Vagina (tissue), 2 donors: Measurements from ENCODE around the gene HEMK1. TPM values are rescaled to one million over a fixed set of nuclear protein-coding genes. Genes with fewer than 3 reads are reported as not detected.
A peak's percentile ranks its signal among the peaks of the same experiment; 100 is the strongest.

ENCODE experiments used
- DNase-seq, 2 donors: peaks; one replicate each; pipeline ENCODE4 v3.0.0-alpha.2; 2017; ENCODE audit errors: extremely low spot score in 2 of 2
- H3K27ac ChIP-seq: fragments of 200-600 bp; sonication (generic); one replicate; pipeline ENCODE4 v1.5.1; 2019
- H3K27me3 ChIP-seq: fragments of 200-600 bp; sonication (generic); one replicate; pipeline ENCODE4 v1.5.1; 2019
- H3K36me3 ChIP-seq, 2 donors: fragments of 200-600 bp; sonication (generic); one replicate each; pipeline ENCODE4 v1.5.1; 2017 to 2019
- H3K4me1 ChIP-seq: fragments of 200-600 bp; sonication (generic); one replicate; pipeline ENCODE4 v1.5.1; 2019
- H3K4me3 ChIP-seq, 2 donors: fragments of 200-600 bp; sonication (generic); 1 replicate in 1 of 2; 2 replicates in 1 of 2; pipeline ENCODE4 v1.5.1; 2016 to 2019
- H3K9me3 ChIP-seq: fragments of 200-600 bp; sonication (generic); one replicate; pipeline ENCODE4 v1.5.1; 2019
- POLR2A ChIP-seq, 2 donors: fragments of 450-650 bp; IDR thresholded peaks; one replicate each; pipeline ENCODE4 v1.6.1; 2017; ENCODE audit warnings: antibody characterized with exemption in 2 of 2, mild to moderate bottlenecking in 2 of 2, moderate library complexity in 2 of 2
- POLR2AphosphoS5 ChIP-seq, 2 donors: sonication (generic); formaldehyde crosslinking; IDR thresholded peaks; one replicate each; pipeline ENCODE4 v1.9.0; 2017; ENCODE audit warnings: antibody characterized with exemption in 2 of 2, mild to moderate bottlenecking in 2 of 2, low read depth in 1 of 2; ENCODE audit not compliant: insufficient read depth in 1 of 2
- intact Hi-C: fragments of 100-400 bp; cut with DNase I; formaldehyde crosslinking; loops from one replicate; pipeline ENCODE4 v1.15.1; 2023
- total RNA-seq: library from RNA; depleted of rRNA; stranded (reverse); fragments of >200 nt; gene quantifications from one replicate; pipeline ENCODE4 v1.2.3, GENCODE V29; 2016
- TF ChIP-seq, protein P1 (sequence below), 3 experiments: fragments of 450-650 bp in 2 of 3; fragments of 200-600 bp in 1 of 3; sonication (generic) in 1 of 3; IDR thresholded peaks; one replicate each; pipeline ENCODE4 v1.5.1; 2017 to 2019; ENCODE audit warnings: antibody characterized with exemption in 3 of 3, mild to moderate bottlenecking in 2 of 3, moderate library complexity in 2 of 3

HEMK1 gene
- total RNA-seq, 1 donor from 2014 or later, result 3.4 TPM

DNA sequence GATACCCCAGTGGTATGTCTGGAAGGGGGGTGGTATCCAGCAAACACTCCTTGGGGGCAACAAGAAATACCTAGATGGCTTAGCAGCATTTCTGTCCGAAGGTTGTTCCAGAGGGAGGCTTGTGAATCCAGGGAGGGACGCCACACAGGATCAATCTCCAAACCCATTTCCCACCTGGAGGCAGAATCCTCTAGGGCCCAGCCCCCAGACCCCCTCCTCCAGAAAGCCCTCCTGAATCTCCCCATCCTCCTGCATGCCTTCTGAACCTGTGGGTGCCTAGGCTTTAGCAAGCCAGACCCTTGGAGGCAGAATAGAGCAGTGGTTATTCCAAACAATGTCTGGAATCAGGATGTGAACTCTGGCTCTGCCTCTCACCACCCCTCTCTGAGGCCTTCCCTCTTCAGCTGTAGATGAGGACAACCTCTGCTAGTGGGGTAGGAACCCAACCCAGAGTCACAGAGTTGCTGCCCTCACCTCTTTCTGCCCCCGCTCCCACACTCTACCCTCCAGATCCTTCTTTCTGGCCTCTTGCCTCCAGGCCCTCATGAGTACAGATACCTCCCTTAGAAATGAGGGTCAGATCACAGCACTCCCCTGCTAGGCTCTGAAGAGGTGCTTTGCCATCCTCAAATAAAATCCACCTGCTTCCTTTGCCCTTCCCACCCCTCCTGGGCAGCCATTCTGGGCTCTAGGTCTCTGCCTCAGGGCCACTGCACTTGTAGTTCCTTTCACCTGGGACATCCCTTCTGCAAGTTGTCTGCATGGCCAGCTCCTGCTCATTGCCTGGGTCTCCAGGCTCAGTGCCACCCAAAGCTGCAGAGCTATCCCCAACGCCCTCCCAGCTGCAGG lies 34.2 kb downstream of the HEMK1 start:
- no peak for TF ChIP-seq POLR2A (IDR thresholded peaks at IDR 0.05)
- TF ChIP-seq, protein P1, sequence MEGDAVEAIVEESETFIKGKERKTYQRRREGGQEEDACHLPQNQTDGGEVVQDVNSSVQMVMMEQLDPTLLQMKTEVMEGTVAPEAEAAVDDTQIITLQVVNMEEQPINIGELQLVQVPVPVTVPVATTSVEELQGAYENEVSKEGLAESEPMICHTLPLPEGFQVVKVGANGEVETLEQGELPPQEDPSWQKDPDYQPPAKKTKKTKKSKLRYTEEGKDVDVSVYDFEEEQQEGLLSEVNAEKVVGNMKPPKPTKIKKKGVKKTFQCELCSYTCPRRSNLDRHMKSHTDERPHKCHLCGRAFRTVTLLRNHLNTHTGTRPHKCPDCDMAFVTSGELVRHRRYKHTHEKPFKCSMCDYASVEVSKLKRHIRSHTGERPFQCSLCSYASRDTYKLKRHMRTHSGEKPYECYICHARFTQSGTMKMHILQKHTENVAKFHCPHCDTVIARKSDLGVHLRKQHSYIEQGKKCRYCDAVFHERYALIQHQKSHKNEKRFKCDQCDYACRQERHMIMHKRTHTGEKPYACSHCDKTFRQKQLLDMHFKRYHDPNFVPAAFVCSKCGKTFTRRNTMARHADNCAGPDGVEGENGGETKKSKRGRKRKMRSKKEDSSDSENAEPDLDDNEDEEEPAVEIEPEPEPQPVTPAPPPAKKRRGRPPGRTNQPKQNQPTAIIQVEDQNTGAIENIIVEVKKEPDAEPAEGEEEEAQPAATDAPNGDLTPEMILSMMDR (IDR thresholded peaks at IDR 0.05), result no peak
- no peak for TF ChIP-seq POLR2AphosphoS5 (IDR thresholded peaks at IDR 0.05; ENCODE audit: insufficient read depth in 1 of 2, low read depth in 1 of 2)
- no peak overlapping the region for H3K4me3 ChIP-seq
- peaks cover 95% of the 10 kb centered on the region for H3K4me1 ChIP-seq
- H3K27me3 ChIP-seq, result no peaks in the 10 kb centered on the region
- H3K36me3 ChIP-seq, result peaks cover 0 to 10% of the 10 kb centered on the region in 2 donors
- peak overlapping the region; percentile 98 for H3K27ac ChIP-seq
- no peak for DNase-seq
- H3K9me3 ChIP-seq, result no peaks in the 10 kb centered on the region
- intact Hi-C loops, result no loop called here

DNA sequence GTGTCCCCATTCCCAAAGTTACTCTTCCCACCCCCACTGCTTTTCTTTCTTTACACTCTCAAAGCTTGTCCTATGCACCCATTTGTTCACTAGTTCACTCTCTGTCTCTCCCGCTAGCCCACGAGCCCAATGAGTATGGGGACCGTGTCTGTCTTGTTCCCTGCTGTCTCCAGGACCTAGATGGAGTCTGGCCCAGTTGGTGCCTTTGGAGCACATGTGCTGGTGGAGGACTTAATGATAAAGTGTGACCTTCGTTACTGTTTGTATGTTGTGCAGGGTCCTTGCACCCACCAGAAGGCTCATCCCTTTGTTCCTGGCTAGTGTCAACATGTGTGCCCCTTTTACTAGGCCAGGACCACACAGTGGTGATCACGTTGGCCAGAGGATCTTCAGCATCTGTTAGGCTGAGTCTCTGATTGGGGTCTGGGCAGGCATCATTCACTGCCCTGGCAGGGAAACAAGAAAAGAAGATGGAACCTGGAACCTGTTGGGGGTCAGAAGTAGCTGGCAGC lies 34.8 kb downstream of the HEMK1 start:
- intact Hi-C loops, result no loop called here
- Histone ChIP-seq H3K27ac (peak overlapping the region; percentile 98), H3K36me3 (peaks cover 0 to 10% of the 10 kb centered on the region in 2 donors), H3K9me3 (no peaks in the 10 kb centered on the region), H3K4me3 (no peak overlapping the region), H3K27me3 (no peaks in the 10 kb centered on the region), H3K4me1 (peaks cover 100% of the 10 kb centered on the region)
- no peak for DNase-seq
- no peak for TF ChIP-seq POLR2AphosphoS5 (IDR thresholded peaks at IDR 0.05; ENCODE audit: insufficient read depth in 1 of 2, low read depth in 1 of 2)
- no peak for TF ChIP-seq POLR2A (IDR thresholded peaks at IDR 0.05)
- TF ChIP-seq, protein P1 (IDR thresholded peaks at IDR 0.05), result no peak

DNA sequence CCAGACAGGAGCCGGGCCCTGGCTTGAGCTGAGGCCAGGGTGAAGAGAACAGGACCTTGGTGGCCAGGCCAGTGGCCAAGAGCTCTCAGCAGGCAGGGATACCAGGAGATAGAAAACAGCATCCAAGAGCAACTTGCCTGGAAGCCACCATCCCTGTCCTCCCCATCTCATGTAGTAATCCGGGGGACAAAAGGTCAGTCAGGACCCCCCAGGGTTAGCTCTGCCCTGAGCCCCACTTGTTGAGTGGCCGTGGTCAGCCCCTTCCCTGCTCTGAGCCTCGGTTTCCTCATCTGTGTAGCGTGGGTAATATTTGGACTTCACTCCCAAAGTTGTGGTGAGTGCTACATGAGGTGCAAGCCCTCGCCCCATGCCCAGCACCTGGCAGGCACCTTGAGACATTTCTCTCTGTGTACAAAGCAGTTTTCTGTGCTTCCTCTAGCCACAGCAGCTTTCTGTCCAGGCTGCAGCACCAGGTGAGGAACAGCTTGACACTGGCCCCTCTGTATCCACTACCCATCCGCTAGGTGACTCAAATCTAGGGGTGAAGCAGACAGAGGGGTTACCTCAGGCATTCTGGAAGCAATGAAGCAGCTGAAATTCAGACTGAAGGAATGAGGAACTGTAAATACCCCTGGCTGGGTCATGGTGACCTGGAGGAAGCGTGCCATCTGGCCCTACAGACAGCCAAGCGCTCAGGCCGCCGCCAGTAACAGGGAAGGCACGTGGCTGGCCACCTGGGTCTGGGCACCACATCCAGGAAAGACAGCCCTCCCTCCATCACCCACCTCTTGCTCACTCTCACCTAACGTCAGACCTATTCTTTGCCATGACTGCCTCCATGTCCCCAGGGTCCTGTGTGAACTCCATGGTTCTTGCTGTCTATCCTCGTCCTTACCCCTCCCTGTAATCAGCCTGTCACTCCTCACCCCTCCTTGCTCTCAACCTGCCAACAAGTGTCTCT lies 35.6 kb downstream of the HEMK1 start:
- TF ChIP-seq, protein P1 (IDR thresholded peaks at IDR 0.05), result no peak
- TF ChIP-seq POLR2A (IDR thresholded peaks at IDR 0.05) (no peak), POLR2AphosphoS5 (IDR thresholded peaks at IDR 0.05; ENCODE audit: insufficient read depth in 1 of 2, low read depth in 1 of 2) (peak; percentile 36 to 90)
- no peak for DNase-seq
- peak overlapping the region; percentile 98 for H3K27ac ChIP-seq
- H3K4me1 ChIP-seq, result peaks cover 100% of the 10 kb centered on the region
- H3K36me3 ChIP-seq, result peaks cover 0 to 10% of the 10 kb centered on the region in 2 donors
- intact Hi-C loops, result no loop called here
- H3K4me3 ChIP-seq, result no peak overlapping the region
- H3K9me3 ChIP-seq, result no peaks in the 10 kb centered on the region
- H3K27me3 ChIP-seq, result no peaks in the 10 kb centered on the region

- Histone ChIP-seq H3K27ac (peak overlapping the region; percentile 98), H3K4me1 (peaks cover 100% of the 10 kb centered on the region), H3K9me3 (no peaks in the 10 kb centered on the region), H3K36me3 (peaks cover 0 to 10% of the 10 kb centered on the region in 2 donors), H3K4me3 (no peak overlapping the region), H3K27me3 (no peaks in the 10 kb centered on the region)
- intact Hi-C loops, result no loop called here
- TF ChIP-seq POLR2A (IDR thresholded peaks at IDR 0.05) (no peak), POLR2AphosphoS5 (IDR thresholded peaks at IDR 0.05; ENCODE audit: insufficient read depth in 1 of 2, low read depth in 1 of 2) (no peak)
- TF ChIP-seq, protein P1 (IDR thresholded peaks at IDR 0.05), result no peak
- DNase-seq, result no peak
Observed at GRCh38 chr3:50605901-50606326, 36.6 kb downstream of the HEMK1 start.
